Thyroid gland (tissue), 4 donors: Measurements from ENCODE around the gene SLC7A14.

Experiments
- POLR2A ChIP-seq, 2 donors: fragments of 450-650 bp; IDR thresholded peaks; one replicate each; pipeline ENCODE4 v1.6.1; 2017; ENCODE audit warnings: antibody characterized with exemption in 2 of 2, mild to moderate bottlenecking in 2 of 2, moderate library complexity in 1 of 2
- TF ChIP-seq, protein P1 (sequence below), 6 experiments: fragments of 200-600 bp in 3 of 6; fragments of 450-650 bp in 3 of 6; sonication (generic) in 3 of 6; IDR thresholded peaks; one replicate each; pipeline ENCODE4 v1.5.1; 2016 to 2019; ENCODE audit warnings: antibody characterized with exemption in 6 of 6, mild to moderate bottlenecking in 2 of 6, inconsistent platforms in 1 of 6, moderate library complexity in 1 of 6

DNA sequence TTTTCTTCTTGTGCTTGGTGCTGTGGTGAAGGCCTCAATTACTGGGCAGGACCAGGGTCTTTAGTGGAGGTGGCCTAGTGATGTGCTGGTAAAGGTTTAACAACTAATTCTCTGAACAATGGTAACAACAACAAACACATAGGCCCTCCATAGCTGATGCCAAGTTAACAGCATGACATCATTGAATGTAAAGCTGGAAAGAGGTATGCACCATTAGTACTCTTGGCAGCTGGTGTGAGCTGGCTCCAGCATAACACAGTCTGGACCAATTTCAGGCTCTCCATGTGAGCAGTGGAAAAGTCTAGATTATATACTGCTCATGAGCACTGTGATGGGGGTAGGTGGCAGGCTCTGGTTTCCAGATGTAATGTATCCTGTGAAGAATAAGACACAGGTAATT is 61.8 kb downstream of the SLC7A14 start:
- TF ChIP-seq, protein P1, sequence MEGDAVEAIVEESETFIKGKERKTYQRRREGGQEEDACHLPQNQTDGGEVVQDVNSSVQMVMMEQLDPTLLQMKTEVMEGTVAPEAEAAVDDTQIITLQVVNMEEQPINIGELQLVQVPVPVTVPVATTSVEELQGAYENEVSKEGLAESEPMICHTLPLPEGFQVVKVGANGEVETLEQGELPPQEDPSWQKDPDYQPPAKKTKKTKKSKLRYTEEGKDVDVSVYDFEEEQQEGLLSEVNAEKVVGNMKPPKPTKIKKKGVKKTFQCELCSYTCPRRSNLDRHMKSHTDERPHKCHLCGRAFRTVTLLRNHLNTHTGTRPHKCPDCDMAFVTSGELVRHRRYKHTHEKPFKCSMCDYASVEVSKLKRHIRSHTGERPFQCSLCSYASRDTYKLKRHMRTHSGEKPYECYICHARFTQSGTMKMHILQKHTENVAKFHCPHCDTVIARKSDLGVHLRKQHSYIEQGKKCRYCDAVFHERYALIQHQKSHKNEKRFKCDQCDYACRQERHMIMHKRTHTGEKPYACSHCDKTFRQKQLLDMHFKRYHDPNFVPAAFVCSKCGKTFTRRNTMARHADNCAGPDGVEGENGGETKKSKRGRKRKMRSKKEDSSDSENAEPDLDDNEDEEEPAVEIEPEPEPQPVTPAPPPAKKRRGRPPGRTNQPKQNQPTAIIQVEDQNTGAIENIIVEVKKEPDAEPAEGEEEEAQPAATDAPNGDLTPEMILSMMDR (IDR thresholded peaks at IDR 0.05), result no peak
- no peak for TF ChIP-seq POLR2A (IDR thresholded peaks at IDR 0.05)
